CD4-positive, alpha-beta T cell treated with Interleukin-2 at 100 ng/mL for 4 hours (primary cell): ENCODE results near the gene RNF19B.
"Not testable (repeated sequence)": the region's sequence is repeated elsewhere in the genome, so short reads cannot be mapped to it uniquely, and the experiment has no call there.

ENCODE experiments used
- DNase-seq: peaks from one replicate; pipeline ENCODE4 v3.0.0-alpha.2; 2020; ENCODE audit warnings: low spot score

The RNF19B gene

GRCh38 chr1:32991819-32992488 lies 27.3 kb upstream of the RNF19B start:
- DNase-seq = no peak

GRCh38 chr1:32991386-32991785 lies 26.8 kb upstream of the RNF19B start:
- no peak for DNase-seq

GRCh38 chr1:32990887-32991286 lies 26.3 kb upstream of the RNF19B start:
- no peak for DNase-seq

- DNase-seq = peak; percentile 39
Measured at GRCh38 chr1:32989160-32990050, 24.8 kb upstream of the RNF19B start.

- no peak for DNase-seq
Measured at GRCh38 chr1:32988665-32989064, 24.1 kb upstream of the RNF19B start.

GRCh38 chr1:32985226-32985625 lies 20.6 kb upstream of the RNF19B start:
- no peak for DNase-seq

- peak; percentile 79 for DNase-seq
Measured at GRCh38 chr1:32984455-32985171, 20.0 kb upstream of the RNF19B start.

- DNase-seq = no peak
Measured at GRCh38 chr1:32984090-32984454, 19.5 kb upstream of the RNF19B start.

- no peak for DNase-seq
Measured at GRCh38 chr1:32983020-32983419, 18.4 kb upstream of the RNF19B start.

- DNase-seq = peak; percentile 86
Measured at GRCh38 chr1:32981003-32981901, 16.6 kb upstream of the RNF19B start.

GRCh38 chr1:32980080-32980479 lies 15.5 kb upstream of the RNF19B start:
- no peak for DNase-seq

- no peak for DNase-seq
Measured at GRCh38 chr1:32978854-32979253, 14.2 kb upstream of the RNF19B start.

- no peak for DNase-seq
Measured at GRCh38 chr1:32977546-32978087, 13.0 kb upstream of the RNF19B start.

GRCh38 chr1:32975055-32975454 lies 10.4 kb upstream of the RNF19B start:
- not testable (repeated sequence) for DNase-seq

GRCh38 chr1:32973458-32973857 lies 8.8 kb upstream of the RNF19B start:
- DNase-seq = not testable (repeated sequence)

GRCh38 chr1:32972814-32973428 lies 8.3 kb upstream of the RNF19B start:
- DNase-seq = no peak

- DNase-seq = no peak
Measured at GRCh38 chr1:32971576-32971975, 7.0 kb upstream of the RNF19B start.

- no peak for DNase-seq
Measured at GRCh38 chr1:32971156-32971555, 6.5 kb upstream of the RNF19B start.

GRCh38 chr1:32969566-32969965 lies 5.0 kb upstream of the RNF19B start:
- DNase-seq = no peak

GRCh38 chr1:32967888-32968568 lies 3.4 kb upstream of the RNF19B start:
- no peak for DNase-seq
